Mesodermal cell (in vitro differentiated cells): Measurements from ENCODE around the gene IL17RC.

Source experiments
- H3K27ac ChIP-seq: 2 replicates; pipeline ENCODE4 v1.7.0; 2013; ENCODE audit warnings: mild to moderate bottlenecking, low read depth, low read length, moderate library complexity; ENCODE audit not compliant: severe bottlenecking
- H3K36me3 ChIP-seq: 2 replicates; pipeline ENCODE4 v1.7.1; 2013; ENCODE audit warnings: mild to moderate bottlenecking, low read length, moderate library complexity; ENCODE audit not compliant: control insufficient read depth, insufficient read depth
- H3K4me1 ChIP-seq: one replicate; pipeline ENCODE4 v1.7.1; 2013; ENCODE audit warnings: mild to moderate bottlenecking, low read length; ENCODE audit not compliant: insufficient read depth, control insufficient read depth, poor library complexity, severe bottlenecking
- H3K4me3 ChIP-seq: 2 replicates; pipeline ENCODE4 v1.7.0; 2013; ENCODE audit warnings: low read length, control low read depth, mild to moderate bottlenecking; ENCODE audit not compliant: insufficient read depth, poor library complexity, severe bottlenecking; ENCODE audit errors: extremely low read depth
- H3K9me3 ChIP-seq: 2 replicates; pipeline ENCODE4 v1.7.1; 2013; ENCODE audit warnings: mild to moderate bottlenecking, low read length, moderate library complexity; ENCODE audit not compliant: control insufficient read depth
- WGBS, 2 experiments: methylation state at CpG; one replicate each; pipeline ENCODE4 v1.1.5; 2013; ENCODE audit warnings: missing lambda C conversion rate in 2 of 2; ENCODE audit not compliant: insufficient coverage in 2 of 2; 5-methylcytosine and 5-hydroxymethylcytosine counted together

The IL17RC gene

DNA sequence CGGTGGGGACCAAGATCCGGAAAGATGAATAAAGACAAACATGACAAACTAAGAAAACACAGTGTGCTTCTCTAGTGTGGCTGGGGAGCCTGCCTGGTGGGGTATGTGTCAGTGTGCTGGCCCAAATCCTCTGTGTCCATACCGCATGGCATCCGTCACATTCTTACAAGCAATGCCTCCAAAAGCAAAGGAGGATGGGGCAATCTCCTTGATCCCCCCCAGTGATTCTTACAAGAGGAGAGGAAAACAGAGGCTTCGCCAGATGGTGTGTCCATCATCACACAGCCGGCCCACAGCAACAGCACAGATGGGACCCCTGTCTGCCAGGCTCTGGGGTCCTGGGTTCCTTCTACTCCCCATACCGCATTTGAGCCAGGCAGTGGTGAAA is 558 bp upstream of the IL17RC start:
- H3K4me3 ChIP-seq: peak overlapping the region; percentile 16
- H3K27ac ChIP-seq: peak overlapping the region; percentile 41

DNA sequence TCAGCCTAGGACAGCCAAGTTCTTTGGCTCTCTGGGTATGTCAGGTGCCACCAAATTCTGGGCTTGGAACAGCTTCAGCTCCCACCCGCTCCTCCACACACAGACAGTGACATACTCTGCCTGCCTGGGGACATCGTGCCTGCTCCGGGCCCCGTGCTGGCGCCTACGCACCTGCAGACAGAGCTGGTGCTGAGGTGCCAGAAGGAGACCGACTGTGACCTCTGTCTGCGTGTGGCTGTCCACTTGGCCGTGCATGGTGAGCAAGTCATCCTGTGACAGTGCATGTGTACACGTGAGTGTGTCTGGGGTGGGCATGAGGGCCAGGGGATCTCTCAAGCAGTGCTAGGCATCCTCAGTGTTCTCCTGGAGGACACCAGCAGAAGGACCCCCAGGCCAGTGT is 922 bp downstream of the IL17RC start:
- WGBS, 2 experiments: 97 to 98% methylated on average over 7 to 10 of the region's 10 CpGs
- H3K4me1 ChIP-seq: peaks cover 12% of the 10 kb centered on the region
- H3K4me3 ChIP-seq: no peak overlapping the region
- no peaks in the 10 kb centered on the region for H3K36me3 ChIP-seq
- H3K27ac ChIP-seq: no peak overlapping the region
- H3K9me3 ChIP-seq: no peaks in the 10 kb centered on the region

More for the DNA sequence above, 558 bp upstream of the IL17RC start:
- peaks cover 7% of the 10 kb centered on the region for H3K36me3 ChIP-seq
- 90% methylated on average over 2 to 3 of the region's 7 CpGs for WGBS, 2 experiments
- no peaks in the 10 kb centered on the region for H3K9me3 ChIP-seq
- peaks cover 12% of the 10 kb centered on the region for H3K4me1 ChIP-seq

DNA sequence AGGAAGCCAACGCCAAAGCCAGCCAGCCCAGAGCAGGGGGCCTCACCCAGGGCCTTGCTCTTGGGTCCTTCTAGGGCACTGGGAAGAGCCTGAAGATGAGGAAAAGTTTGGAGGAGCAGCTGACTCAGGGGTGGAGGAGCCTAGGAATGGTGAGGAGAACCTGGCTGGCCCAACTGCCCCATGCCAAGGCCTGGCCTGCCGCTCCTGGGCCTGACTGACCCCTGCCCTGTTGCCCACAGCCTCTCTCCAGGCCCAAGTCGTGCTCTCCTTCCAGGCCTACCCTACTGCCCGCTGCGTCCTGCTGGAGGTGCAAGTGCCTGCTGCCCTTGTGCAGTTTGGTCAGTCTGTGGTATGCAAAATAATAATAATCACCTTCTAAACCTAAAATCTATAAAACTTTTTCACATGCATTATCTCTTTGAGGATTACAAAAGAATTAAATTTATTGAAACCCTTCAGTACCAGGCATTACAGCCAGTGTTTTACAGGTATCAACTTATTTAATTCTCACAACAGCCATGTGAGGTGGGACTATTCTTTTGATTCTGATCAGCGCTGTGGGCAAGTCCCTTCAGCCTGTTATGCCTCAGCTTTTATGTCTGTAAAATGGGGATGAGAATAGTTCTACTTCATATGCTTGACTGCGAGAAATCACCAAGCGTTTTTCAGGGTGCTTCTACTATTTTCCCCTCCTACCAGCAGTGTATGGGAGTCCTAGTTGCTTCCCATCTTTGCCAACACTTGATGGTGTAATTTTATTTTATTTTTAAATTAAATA is 1.6 kb downstream of the IL17RC start:
- Histone ChIP-seq H3K36me3 (no peaks in the 10 kb centered on the region), H3K27ac (no peak overlapping the region), H3K4me1 (peaks cover 12% of the 10 kb centered on the region), H3K9me3 (no peaks in the 10 kb centered on the region), H3K4me3 (no peak overlapping the region)
- WGBS, 2 experiments: 88 to 100% methylated on average over 1 to 3 of the region's 8 CpGs

DNA sequence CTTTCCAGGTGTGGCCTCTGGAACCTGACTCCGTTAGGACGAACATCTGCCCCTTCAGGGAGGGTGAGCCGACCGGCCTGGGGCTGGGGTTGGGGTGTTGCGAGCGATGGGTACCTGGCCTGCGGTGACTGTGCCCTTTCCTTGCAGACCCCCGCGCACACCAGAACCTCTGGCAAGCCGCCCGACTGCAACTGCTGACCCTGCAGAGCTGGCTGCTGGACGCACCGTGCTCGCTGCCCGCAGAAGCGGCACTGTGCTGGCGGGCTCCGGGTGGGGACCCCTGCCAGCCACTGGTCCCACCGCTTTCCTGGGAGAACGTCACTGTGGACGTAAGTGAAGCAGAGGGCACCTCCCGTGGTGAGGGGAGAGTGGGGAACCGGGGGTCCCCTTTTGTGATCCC is 11.3 kb downstream of the IL17RC start:
- no peaks in the 10 kb centered on the region for H3K9me3 ChIP-seq
- H3K4me3 ChIP-seq: no peak overlapping the region
- H3K36me3 ChIP-seq: peaks cover 12% of the 10 kb centered on the region
- WGBS, 2 experiments: 95 to 97% methylated on average over 17 to 19 of the region's 23 CpGs
- H3K4me1 ChIP-seq: no peaks in the 10 kb centered on the region
- H3K27ac ChIP-seq: no peak overlapping the region

DNA sequence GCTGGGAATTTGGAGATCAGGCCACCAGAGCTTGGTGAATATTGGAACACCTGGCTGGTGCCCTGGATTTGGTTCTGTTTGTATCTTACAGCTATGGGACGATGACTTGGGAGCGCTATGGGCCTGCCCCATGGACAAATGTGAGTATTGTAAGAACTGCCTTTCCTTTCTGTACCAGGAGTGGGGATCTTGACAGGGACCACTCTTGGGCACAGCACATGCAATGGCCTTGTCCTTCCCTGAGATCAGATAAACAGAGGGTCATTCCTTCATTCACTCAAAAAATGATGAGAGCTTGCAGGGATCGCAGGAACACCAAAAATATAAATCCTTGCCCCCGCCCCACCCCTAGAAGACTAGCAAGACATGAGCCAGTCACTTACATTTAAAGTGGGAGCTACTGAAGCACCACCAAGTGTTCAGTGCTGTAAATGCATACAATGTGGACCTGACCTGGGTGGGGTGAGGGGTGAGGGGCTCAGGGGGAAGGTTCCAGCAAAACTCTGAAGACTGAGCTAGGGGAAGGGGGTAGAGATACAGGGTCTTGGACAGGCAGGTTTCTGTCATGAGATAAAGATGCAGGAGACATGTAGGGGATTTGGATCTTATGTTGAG is 14.0 kb downstream of the IL17RC start:
- 91 to 94% methylated on average over 2 to 4 of the region's 4 CpGs for WGBS, 2 experiments

DNA sequence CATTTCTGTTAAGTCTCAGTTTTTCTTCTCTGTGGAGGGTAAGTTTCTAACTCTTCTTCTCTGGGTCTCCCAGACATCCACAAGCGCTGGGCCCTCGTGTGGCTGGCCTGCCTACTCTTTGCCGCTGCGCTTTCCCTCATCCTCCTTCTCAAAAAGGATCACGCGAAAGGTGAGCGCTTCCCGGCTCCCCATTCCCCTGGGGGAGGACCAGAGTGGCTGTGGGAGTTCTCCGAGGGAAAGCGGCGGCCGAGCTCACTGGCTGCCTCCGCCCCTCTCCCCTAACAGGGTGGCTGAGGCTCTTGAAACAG is 15.6 kb downstream of the IL17RC start:
- Histone ChIP-seq H3K36me3 (peaks cover 33% of the 10 kb centered on the region), H3K27ac (peak overlapping the region; percentile 53), H3K9me3 (no peaks in the 10 kb centered on the region), H3K4me1 (no peaks in the 10 kb centered on the region), H3K4me3 (peak overlapping the region; percentile 61)
- WGBS, 2 experiments: 40% methylated on average over 2 of the region's 13 CpGs; no CpG with 5 or more reads in 1 of the 2 experiments

More for the DNA sequence above, 14.0 kb downstream of the IL17RC start:
- Histone ChIP-seq H3K36me3 (peaks cover 19% of the 10 kb centered on the region), H3K27ac (no peak overlapping the region), H3K4me1 (no peaks in the 10 kb centered on the region), H3K4me3 (no peak overlapping the region), H3K9me3 (no peaks in the 10 kb centered on the region)

DNA sequence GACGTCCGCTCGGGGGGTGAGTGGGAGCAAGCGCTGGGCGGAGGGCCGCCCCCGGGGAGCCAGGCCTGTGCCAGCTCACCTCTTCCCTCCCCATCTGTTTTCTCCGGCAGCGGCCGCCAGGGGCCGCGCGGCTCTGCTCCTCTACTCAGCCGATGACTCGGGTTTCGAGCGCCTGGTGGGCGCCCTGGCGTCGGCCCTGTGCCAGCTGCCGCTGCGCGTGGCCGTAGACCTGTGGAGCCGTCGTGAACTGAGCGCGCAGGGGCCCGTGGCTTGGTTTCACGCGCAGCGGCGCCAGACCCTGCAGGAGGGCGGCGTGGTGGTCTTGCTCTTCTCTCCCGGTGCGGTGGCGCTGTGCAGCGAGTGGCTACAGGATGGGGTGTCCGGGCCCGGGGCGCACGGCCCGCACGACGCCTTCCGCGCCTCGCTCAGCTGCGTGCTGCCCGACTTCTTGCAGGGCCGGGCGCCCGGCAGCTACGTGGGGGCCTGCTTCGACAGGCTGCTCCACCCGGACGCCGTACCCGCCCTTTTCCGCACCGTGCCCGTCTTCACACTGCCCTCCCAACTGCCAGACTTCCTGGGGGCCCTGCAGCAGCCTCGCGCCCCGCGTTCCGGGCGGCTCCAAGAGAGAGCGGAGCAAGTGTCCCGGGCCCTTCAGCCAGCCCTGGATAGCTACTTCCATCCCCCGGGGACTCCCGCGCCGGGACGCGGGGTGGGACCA is 16.1 kb downstream of the IL17RC start:
- Histone ChIP-seq H3K9me3 (no peaks in the 10 kb centered on the region), H3K36me3 (peaks cover 37% of the 10 kb centered on the region), H3K27ac (peak overlapping the region; percentile 81), H3K4me1 (no peaks in the 10 kb centered on the region), H3K4me3 (peak overlapping the region; percentile 61)
- WGBS, 2 experiments: 0 to 1% methylated on average over 57 to 74 of the region's 77 CpGs

DNA sequence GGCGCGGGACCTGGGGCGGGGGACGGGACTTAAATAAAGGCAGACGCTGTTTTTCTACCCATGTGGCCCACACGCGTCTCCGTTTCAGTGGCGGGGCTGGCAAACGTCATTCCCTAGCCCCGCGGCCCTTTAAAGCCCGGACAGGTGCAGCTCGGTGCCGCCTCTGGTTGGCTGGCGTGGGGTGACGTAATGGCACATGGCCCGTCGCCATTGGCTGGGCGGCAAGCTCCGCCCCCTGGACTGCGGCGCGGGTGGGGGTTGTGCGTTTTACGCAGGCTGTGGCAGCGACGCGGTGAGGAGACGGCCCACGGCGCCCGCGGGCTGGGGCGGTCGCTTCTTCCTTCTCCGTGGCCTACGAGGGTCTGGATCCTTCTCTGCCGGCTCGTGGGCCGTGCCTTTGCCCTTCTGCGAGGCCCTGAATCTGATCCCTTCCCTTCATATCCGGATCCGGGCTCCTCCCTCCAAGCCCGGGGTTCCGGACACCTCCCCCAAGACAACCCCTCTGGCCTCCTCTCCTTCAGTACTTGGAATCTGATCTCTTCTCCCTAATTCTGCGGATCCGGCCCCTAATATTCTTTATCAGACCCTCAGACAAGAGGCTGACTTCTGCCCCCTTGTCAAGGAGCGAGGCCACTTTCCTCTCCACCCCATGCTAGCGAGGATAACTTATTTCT is 16.8 kb downstream of the IL17RC start, which contains the start of gene CRELD1:
CRELD1 (plus strand) TSS at position 274 of the 674 bp plus-strand sequence. CDS start 605 bp downstream, outside the sequence.
- H3K27ac ChIP-seq: peak within 1 kb of the TSS; percentile 81
- no peaks in the 10 kb centered on the region for H3K9me3 ChIP-seq
- no peaks in the 10 kb centered on the region for H3K4me1 ChIP-seq
- H3K36me3 ChIP-seq: peaks cover 37% of the 10 kb centered on the region
- 1 to 2% methylated on average over 40 to 49 of the region's 50 CpGs for WGBS, 2 experiments
- peak within 1 kb of the TSS; percentile 61 for H3K4me3 ChIP-seq

DNA sequence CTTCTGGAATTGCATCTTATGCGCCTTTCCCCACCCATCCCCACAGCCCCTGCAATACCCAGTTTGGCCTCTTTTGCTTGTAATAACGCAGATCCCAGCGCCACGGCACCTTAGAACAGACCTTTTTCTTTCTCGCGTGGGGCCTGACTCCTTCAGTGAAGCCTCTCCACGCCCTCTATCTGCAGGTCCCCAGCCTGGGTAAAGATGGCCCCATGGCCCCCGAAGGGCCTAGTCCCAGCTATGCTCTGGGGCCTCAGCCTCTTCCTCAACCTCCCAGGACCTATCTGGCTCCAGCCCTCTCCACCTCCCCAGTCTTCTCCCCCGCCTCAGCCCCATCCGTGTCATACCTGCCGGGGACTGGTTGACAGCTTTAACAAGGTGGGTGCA is 17.3 kb downstream of the IL17RC start:
- peak overlapping the region; percentile 61 for H3K4me3 ChIP-seq
- H3K4me1 ChIP-seq: no peaks in the 10 kb centered on the region
- H3K36me3 ChIP-seq: peaks cover 37% of the 10 kb centered on the region
- no peaks in the 10 kb centered on the region for H3K9me3 ChIP-seq
- WGBS, 2 experiments: 52% methylated on average over 11 of the region's 11 CpGs
- H3K27ac ChIP-seq: no peak overlapping the region

DNA sequence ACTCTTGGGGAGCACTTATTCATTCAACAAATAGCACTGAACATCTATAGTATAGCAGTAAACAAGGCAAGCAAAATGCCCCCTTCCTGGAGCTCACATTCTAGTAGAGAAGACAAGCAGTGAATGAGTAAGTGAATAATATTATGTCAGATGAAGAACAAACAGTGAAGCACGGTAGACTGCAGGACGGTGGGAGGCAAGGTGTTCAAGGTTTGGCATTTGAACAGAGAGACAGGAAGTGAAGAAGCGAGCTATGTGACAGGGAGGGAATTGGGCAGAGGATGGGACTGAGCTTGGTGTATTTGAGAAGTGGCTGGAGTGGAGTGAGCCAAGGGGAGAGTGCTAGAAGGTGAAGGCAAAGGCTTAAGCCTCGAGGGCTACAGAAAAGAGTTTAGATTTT is 18.1 kb downstream of the IL17RC start:
- Histone ChIP-seq H3K4me3 (no peak overlapping the region), H3K27ac (no peak overlapping the region), H3K36me3 (peaks cover 35% of the 10 kb centered on the region), H3K9me3 (no peaks in the 10 kb centered on the region), H3K4me1 (no peaks in the 10 kb centered on the region)
- 62 to 83% methylated on average over 3 to 4 of the region's 4 CpGs for WGBS, 2 experiments
